ENCODE data around the gene TARBP2.

GRCh38 chr12:53489242-53489864, 11.7 kb upstream of the TARBP2 start:
- no peak for TF ChIP-seq PPARA (CRISPR knock-in tag; IDR thresholded peaks at IDR 0.05; ENCODE audit: borderline replicate concordance)
- no peak for TF ChIP-seq RARB (CRISPR knock-in tag; IDR thresholded peaks at IDR 0.05)
- TF ChIP-seq POU6F1 (CRISPR knock-in tag; IDR thresholded peaks at IDR 0.05; ENCODE audit: borderline replicate concordance, low read depth) = no peak
- TF ChIP-seq PATZ1 (CRISPR knock-in tag; IDR thresholded peaks at IDR 0.05; ENCODE audit: borderline replicate concordance) = no peak
- no peak for TF ChIP-seq CSDC2 (CRISPR knock-in tag; IDR thresholded peaks at IDR 0.05)
- TF ChIP-seq TOX (CRISPR knock-in tag; IDR thresholded peaks at IDR 0.05; ENCODE audit: borderline replicate concordance) = no peak
- no peak for TF ChIP-seq ZC3H10 (CRISPR knock-in tag; IDR thresholded peaks at IDR 0.05)
- TF ChIP-seq ZFP30 (CRISPR knock-in tag; IDR thresholded peaks at IDR 0.05) = no peak
- TF ChIP-seq TSHZ2 (CRISPR knock-in tag; IDR thresholded peaks at IDR 0.05) = no peak
- no peak for TF ChIP-seq SNAI2 (CRISPR knock-in tag; IDR thresholded peaks at IDR 0.05)
- no peak for TF ChIP-seq ZFP3 (CRISPR knock-in tag; IDR thresholded peaks at IDR 0.05)

All from SK-N-SH treated with all-trans-retinoic acid at 6 μM for 48 hours (cell line).